HL-60 (cell line): ENCODE results near the gene CNGB1.

ENCODE experiments used
- CTCF ChIP-seq: IDR thresholded peaks from one replicate; pipeline ENCODE4 v1.5.1; 2011; ENCODE audit warnings: low read length, control low read depth, inconsistent platforms; ENCODE audit not compliant: insufficient read depth
- GABPA ChIP-seq: IDR thresholded peaks from 2 replicates; pipeline ENCODE4 v1.6.1; 2012; ENCODE audit warnings: low read depth
- POLR2AphosphoS5 ChIP-seq: IDR thresholded peaks from 2 replicates; pipeline ENCODE4 v1.6.1; 2012; ENCODE audit warnings: low read depth
- REST ChIP-seq: IDR thresholded peaks from 2 replicates; pipeline ENCODE4 v1.6.1; 2012; ENCODE audit warnings: low read depth; ENCODE audit not compliant: insufficient replicate concordance
- SPI1 ChIP-seq: IDR thresholded peaks from 2 replicates; pipeline ENCODE4 v1.6.1; 2012; ENCODE audit warnings: low read depth, mild to moderate bottlenecking, borderline replicate concordance

GRCh38 chr16:57893217-57893558, 77.7 kb downstream of the CNGB1 start:
- TF ChIP-seq POLR2AphosphoS5 (no peak), CTCF (no peak), GABPA (no peak), SPI1 (no peak), REST (no peak)
